GM19452 (cell line): ENCODE results near the gene DNAH5.
"Not testable (repeated sequence)": the region's sequence is repeated elsewhere in the genome, so short reads cannot be mapped to it uniquely, and the experiment has no call there.

Source experiments
- ATAC-seq: cut with Tn5 transposase; IDR thresholded peaks from one replicate; pipeline ENCODE4 v1.9.1; 2021; ENCODE audit not compliant: unreplicated experiment

The DNAH5 gene

DNA sequence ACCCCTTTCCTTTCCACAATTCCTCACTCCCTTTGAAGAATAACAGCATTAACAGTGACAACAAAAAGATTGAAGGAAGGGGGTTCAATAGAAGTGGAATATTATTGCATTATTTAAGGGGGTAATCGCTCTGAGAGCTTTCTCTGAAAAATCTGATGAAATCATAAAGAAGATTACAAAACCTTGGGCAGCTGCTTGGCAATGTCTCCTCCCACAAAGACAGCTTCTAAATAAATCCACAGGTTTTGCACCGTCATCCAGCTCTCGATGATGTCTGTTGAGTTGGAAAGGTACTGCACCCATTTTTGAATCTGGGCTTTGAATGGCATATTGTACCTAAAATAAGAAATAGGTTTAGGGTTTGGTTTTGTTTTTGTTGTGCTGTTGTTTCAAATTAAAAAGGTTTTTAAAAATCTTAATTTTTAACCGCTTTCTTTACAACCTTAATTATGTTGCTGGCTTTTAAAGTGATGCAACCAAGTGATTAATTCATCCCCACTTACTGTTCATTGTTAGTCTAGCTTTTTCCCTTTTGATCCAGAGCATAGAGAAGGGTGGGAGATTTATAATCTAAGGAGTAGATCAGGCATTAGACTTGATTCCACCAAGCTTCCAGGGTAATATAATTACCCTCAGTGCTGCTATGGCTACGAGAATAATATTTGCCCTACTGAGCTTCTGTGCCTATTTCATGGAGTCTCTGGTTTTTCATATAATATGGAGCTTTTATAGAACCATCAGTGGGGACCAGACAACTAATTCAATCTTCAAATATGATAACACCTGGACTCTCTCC, 85.0 kb downstream of the DNAH5 start:
- no peak for ATAC-seq

DNA sequence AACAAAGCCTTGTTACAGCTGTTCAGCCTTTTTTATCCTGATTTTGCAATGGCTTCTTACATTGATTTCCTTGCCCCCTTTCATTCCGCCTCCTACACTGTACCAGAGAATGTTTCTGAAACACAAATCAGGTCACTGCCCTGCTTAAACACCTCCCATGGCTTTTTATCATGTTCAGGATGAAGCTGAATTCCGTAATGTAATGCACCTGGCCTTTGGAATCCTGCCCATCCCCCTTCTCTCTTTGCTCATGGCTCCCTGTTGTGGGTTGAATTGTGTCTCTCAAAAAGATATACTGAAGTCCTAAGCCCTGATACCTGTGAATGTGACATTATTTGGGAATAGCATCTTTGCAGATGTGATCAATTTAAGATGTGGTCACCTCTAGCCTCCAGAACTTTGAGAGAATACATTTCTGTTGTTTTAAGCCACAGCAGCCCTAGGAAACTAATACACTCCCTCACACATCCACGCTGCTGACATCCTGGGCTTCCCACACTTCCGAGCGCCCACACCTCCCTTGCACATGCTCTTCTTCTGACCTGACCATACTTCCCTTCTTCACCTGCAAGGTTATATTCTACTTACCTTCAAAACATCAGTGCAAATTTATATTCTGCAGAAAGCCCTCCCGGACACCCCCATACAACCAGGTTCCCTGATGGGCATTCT, 101.2 kb downstream of the DNAH5 start:
- ATAC-seq, result no peak

DNA sequence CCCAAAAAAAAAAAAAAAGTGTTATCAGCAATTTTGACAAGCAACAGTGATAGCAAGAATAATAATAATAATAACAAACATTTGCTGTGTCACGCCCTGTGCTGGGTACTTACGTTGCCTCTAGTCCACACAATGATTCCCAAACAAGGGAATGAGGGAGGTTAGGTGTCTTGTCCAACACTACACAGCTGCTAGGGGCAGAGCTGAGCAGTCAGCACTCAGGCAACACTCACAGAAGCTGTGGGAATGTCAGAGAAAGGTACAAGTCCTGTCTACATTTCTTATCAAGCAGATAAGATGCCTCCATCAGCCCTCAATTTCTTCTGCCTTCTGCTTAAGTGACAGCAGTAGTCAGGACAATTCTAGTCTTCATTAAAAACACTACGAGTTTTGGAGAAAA, 111.0 kb downstream of the DNAH5 start:
- ATAC-seq, result no peak

DNA sequence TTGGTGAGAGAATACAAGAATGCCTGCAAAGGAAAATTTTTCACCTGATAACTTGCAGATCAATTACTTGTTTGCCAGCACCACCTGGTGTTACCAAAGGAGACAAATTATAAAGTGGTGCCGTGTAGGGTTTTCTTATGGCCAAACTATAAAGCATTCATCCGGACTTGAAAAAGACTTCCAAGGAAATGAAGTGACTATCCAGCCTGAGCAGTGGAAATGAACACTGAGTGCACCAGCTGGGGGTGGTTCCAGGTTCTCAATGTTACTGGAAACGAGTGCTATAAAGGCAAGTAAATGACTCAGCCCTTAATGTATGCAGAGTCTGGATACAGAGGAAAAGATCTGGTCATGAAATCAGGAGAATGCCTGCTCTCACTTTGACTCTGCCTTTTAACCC, 113.1 kb downstream of the DNAH5 start:
- ATAC-seq, result no peak

GRCh38 chr5:13830536-13830935, 114.0 kb downstream of the DNAH5 start:
- ATAC-seq, result no peak

GRCh38 chr5:13821366-13821765, 123.1 kb downstream of the DNAH5 start:
- ATAC-seq, result no peak

- ATAC-seq, result no peak
Measured at GRCh38 chr5:13816126-13816525, 128.4 kb downstream of the DNAH5 start.

- no peak for ATAC-seq
Measured at GRCh38 chr5:13814301-13814700, 130.2 kb downstream of the DNAH5 start.

DNA sequence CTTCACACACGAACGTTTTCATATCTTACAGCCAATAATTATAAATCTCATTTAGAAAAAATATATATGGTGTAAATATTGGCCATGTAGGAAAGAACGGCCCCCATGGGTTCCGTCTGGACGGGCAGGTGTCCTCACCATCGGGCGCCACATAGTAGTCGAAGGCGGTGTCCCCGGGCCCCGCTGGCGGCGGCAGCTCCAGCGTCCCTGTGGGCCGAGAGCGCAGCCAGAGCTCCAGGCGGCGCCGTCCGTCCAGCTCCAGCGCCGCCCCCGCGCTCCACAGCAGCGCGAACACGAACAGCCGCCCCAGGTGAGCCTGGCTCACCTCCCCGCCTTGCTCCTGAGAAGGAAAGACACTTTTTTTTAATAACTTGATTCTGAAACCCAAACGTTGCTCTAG, 134.6 kb downstream of the DNAH5 start:
- no peak for ATAC-seq

GRCh38 chr5:13804336-13804735, 140.2 kb downstream of the DNAH5 start:
- ATAC-seq, result no peak

GRCh38 chr5:13798569-13798968, 145.9 kb downstream of the DNAH5 start:
- ATAC-seq, result not testable (repeated sequence)

DNA sequence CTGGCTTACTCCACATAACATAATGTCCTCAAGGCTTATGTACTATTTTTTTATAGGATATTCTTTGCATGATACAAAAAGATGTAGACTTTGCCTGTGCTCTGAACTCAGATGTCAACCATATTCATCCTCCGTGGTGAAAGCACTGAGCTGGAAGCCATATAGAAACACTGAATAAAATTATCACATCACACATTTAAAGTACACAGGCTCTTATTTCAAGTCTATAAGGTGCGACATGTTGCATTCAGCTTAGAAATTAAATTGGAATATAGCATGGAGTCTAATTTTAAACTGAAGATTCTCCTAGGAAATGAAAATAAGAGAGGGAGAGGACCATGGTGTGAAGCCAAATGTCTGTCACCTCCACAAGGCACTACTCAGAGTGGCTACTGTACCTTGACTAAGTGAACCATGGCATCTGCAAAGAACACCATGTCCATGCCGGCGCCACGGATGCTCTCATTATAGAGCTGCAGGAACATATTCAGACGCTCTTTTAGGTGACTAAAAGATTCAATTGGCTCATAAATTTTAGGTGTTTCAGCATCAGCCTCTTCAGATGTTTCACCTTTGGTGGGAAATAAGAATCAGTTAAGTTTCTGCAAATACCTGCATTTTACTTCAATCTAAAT, 158.6 kb downstream of the DNAH5 start:
- ATAC-seq, result no peak

DNA sequence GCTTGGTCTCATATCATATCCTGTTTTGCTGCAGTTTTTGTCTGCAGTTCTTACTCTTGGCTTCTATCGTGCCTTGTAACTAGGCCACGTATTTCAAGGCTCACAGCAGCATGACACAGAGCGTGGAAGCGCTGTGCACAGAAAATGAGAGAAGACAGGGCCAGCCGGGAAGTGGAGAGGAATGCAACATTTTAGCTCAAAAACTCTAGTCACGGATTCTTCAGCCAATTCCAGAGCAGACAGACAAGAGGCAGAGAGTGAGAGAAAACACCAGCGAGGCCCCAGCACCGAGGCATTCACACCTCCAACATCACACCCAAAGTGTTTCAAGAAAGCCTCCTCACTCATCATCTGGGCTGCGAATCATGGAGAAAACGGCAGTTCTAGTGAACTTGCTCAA, 160.8 kb downstream of the DNAH5 start:
- ATAC-seq, result no peak

DNA sequence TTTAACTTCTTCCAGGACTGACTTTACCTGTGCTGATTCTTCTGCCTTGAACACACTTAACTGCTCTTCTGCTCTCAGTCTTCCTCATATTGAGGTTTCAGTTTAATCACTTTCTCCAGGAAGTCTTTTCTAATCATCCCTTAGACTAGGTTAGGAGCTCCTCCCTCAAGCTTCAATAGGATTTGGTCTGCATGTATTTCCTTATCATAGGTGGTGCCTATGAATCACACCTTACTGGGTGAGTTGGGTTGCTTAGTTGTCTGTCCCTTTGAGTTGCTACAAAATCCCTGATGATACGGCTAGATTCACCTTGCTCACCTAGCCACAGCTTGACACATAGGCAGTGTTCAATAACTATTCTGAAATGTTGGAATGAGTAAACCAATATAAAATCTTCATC, 164.4 kb downstream of the DNAH5 start:
- ATAC-seq, result no peak

- no peak for ATAC-seq
Measured at GRCh38 chr5:13773649-13774048, 170.8 kb downstream of the DNAH5 start.

- ATAC-seq, result no peak
Measured at GRCh38 chr5:13771011-13771571, 173.4 kb downstream of the DNAH5 start.

DNA sequence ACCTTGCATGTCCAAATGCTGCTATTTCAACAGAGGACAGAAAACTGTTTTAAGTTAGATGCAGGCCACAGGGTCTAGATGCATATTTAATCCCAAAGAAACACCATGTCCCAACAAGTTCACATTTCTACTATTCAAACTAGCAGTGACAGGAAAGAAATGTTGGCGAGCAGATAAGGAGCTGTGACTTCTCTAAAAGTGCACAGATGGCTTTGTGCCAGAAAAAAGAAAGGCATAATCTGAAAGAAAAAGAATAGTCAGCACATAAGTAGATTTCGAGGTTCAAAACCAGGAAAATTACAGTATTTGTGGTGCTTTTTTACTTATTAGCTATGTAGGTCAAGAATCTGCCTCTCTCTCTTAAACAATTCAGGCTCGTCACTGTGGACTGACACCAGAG, 178.3 kb downstream of the DNAH5 start:
- no peak for ATAC-seq

GRCh38 chr5:13763719-13764118, 180.8 kb downstream of the DNAH5 start:
- ATAC-seq, result no peak

DNA sequence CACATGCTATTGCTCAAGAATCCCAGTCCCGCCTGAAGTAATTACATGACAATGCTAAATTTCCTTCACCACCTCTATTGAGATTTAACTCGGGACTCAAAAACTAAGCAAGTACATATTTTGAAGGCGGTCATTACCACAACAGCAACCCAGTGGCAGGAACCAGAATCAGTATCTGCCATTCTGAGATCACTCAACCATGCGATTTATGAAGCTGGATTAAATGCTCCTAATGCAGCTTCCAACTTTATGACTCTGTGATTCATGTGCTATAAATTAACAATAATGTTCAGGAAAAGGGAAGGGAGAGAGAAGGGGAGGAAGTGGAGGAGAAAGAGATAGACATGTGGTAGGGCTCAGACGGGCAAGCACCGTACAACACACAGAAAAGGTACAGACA, 194.7 kb downstream of the DNAH5 start:
- no peak for ATAC-seq

- no peak for ATAC-seq
Measured at GRCh38 chr5:13746026-13746425, 198.5 kb downstream of the DNAH5 start.

- ATAC-seq, result no peak
Measured at GRCh38 chr5:13745508-13745907, 199.0 kb downstream of the DNAH5 start.

DNA sequence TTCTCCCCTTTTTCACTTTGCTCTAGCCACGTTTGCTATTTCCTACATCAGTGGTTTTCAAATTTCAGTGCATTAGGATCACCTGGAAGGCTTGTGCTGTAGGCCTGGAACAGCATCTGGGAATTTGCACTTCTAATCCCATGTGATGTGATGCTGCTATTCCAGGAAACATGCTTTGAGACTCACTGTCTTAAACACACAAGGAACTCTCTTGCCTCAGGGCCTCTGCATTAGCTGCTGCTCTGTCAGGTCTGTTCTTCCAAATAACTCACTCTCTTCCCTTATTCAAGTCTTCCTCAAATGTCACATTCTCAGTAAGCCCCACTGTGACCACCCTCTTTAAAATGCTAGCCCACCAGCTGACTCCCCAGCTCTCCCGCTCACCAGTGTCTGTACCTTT, 204.0 kb downstream of the DNAH5 start:
- no peak for ATAC-seq
